Measurements from ENCODE around the gene GFOD2. TPM values are rescaled to one million over a fixed set of nuclear protein-coding genes. Genes with fewer than 3 reads are reported as not detected.

Gene GFOD2
- total and polyA plus RNA-seq, 2 of the 13 experiments (the other 11 are each of a cell fraction or from before 2014, with no cell fraction given), result 11.1 to 17.2 TPM

GRCh38 chr16:67668495-67669157 is 50.5 kb downstream of the GFOD2 start (continued):
- TF ChIP-seq PREB (CRISPR knock-in tag; IDR thresholded peaks at IDR 0.05) (no peak), HDAC1 (CRISPR knock-in tag; IDR thresholded peaks at IDR 0.05) (0 out of 2 replicates have a peak, but pooled peaks have one; percentile 10), ZNF317 (CRISPR knock-in tag; IDR thresholded peaks at IDR 0.05) (no peak), ZNF407 (CRISPR knock-in tag; IDR thresholded peaks at IDR 0.05; ENCODE audit: not compliant biosample characterization) (no peak), KLF13 (CRISPR knock-in tag; IDR thresholded peaks at IDR 0.05) (0 out of 2 replicates have a peak, but pooled peaks have one; percentile 60), ATF6 (CRISPR knock-in tag; conservative IDR thresholded peaks at IDR 0.05) (no peak), ZNF576 (CRISPR knock-in tag; IDR thresholded peaks at IDR 0.05) (peak; percentile 51; the same call in 1 of the 2 replicates), ZNF639 (CRISPR knock-in tag; conservative IDR thresholded peaks at IDR 0.05) (no peak), ZNF574 (CRISPR knock-in tag; IDR thresholded peaks at IDR 0.05) (no peak), SRY (CRISPR knock-in tag; IDR thresholded peaks at IDR 0.05) (no peak; the same call in 1 of the 2 replicates), MBD4 (IDR thresholded peaks at IDR 0.05; ENCODE audit: borderline replicate concordance, low read length) (no peak), NBN (conservative IDR thresholded peaks at IDR 0.05) (no peak)
